Iris pigment epithelial cell (primary cell): Measurements from ENCODE around the gene AQP6.

ENCODE experiments used
- DNase-seq: peaks from one replicate; pipeline ENCODE4 v3.0.0-alpha.2; 2011; ENCODE audit warnings: low read depth

Gene AQP6

DNA sequence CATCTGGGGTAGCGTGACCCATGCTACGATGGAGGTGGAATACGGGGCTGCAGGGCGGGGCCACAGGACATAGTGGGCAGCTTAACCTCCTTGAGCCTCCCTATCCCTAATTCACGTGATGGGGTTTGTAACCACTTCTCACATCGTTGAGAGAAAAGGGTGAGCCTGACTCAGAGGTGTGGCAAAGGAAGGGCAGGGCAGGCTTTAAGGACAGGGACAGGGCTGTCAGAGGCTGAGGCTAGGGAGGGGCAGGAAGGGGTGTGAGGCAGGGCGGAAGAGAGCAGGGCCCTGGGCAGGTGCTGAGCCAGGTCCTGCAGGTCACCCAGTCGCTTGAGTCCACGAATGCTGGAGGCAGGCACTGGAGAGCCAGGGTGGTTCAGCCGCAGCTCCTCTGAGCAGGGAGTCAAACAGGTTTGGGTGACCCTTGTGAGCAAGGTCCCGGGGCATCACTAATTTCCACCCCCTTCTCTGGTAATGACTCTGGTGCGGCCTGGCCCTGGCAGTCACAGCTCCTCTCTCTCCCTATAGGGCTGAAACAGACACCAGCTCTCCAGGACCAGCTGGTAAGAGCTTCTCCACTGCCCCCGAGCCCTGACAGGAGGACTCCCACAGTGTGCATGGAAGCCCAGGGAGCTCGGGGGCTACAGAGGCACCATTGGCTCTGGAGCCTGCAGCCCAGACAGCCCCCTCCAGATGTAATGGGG lies 29.7 kb upstream of the AQP6 start:
- DNase-seq, result no peak

DNA sequence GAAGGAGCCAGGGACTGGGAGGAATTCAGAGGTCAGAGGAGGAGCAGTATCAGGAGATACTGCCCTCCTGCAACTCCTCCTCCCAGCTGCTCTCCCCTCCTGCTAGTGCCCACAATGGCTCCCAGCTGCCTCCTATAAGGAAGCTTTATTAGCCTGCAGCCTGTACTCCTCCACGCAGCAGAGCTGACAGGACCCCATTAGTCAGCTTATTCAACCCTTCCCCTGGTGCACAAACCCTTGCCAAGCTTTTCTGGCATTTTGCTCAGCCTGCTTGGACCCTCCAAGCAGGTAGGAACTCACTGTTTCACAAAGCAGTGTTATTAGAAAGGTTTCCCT lies 29.2 kb upstream of the AQP6 start:
- DNase-seq, result no peak

GRCh38 chr12:49944046-49944445 lies 28.7 kb upstream of the AQP6 start:
- DNase-seq, result no peak

DNA sequence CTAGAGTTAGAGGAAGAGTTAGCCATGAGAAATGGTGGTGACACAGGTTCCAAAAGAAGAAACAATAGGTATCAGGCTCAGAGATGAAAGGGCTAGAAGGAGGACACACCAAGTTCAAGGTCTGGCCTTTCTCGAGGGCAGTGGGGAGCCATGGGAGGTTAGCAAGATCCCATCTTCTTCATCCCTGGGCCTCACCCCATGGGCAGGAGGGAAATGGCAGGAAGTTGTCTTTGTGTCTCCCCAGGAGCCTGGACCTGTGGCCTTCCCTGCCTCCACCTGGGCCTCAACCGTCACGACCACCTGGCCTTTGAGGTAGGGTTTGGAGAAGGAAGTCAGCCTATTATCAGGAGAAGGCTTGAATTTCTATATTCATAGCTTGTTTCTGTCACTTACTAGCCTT lies 28.0 kb upstream of the AQP6 start:
- DNase-seq, result no peak

- peak; percentile 77 for DNase-seq
These were observed 27.2 kb upstream of the AQP6 start for GRCh38 chr12:49945394-49946080.

GRCh38 chr12:49946086-49946485 lies 26.7 kb upstream of the AQP6 start:
- no peak for DNase-seq

DNA sequence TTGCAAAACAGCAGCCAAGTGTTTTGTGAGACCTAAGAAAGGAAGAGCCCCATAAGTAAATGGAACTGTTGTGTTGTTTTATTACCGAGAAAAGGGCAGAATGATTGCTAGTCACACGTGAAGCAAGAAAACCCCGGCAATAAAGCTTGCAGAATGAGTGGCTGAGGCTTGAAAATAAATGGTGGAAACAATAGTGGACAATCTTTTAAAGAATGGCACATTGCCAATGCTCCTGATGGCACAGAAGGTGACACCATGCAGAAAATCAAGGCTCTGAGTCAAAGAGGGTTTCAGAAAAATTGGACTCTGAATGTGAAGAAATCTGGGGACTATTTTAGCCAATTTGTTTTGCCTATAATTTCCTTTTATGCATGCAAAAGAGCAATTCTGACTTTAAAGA lies 26.2 kb upstream of the AQP6 start:
- no peak for DNase-seq

- no peak for DNase-seq
These were observed 25.0 kb upstream of the AQP6 start for GRCh38 chr12:49947593-49948226.

DNA sequence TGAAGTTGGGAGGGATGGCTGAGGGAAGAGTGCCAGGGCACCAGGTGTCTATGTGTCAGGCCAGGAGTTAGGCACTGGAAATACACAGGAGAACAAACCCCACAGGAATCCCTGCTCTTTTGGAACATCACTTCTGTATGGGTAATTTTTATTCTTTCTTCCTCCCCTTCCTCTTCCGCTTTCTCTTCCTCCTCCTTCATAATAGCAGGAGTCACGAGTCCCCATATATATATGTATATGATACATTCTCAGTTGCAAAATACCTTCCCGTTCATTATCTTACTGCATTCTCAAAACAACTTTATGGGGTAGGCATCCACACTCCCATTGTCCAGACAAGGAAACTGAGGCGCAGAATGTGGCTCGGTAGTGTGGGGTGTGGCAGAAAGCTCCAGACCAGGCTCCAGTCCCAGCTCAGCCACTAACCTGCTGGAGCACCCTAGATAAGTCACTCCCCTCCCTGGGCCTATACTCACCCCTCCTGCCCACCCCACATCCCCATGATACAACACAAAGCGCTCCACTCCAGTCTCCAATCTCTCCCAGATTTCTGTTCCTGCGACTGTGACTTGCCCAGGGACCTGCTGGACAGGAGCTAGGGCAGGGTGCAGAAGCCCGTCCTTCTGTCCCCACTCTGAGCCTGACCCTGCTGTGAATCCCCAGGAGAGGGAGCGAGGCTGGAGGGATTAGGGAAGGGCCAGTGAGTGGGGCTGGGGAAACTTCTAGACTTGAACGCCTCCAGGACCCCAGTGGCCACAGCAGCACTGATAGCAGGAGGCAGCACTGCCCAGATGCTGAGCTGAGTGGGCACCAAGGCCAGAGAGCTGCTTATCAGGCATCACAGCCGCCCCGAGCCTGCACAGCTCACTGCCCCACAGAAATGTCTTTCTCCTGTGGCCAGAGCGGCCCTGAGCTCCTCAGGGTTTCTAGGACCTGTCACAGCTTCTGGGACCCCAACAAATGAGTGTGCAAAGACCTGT lies 23.6 kb upstream of the AQP6 start:
- no peak for DNase-seq

DNA sequence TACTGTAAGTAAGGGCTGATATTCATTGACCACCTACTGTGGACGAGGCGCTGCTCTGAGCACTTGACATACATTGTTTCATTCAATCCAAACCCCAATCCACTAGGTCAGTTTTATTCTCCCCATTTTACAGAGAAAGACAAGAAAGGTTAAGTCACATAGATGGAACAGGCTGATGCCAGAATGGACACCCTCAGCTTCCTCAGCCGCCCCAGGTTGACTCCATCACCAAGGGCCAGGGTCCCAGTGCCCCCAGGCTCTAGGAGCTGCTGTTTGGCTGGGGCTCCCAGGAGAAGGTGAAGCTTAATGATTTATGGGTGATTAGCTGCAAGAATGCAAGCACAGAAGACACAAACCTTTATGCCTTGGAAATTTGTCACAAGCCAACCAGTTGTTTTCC lies 22.9 kb upstream of the AQP6 start:
- DNase-seq, result no peak

DNA sequence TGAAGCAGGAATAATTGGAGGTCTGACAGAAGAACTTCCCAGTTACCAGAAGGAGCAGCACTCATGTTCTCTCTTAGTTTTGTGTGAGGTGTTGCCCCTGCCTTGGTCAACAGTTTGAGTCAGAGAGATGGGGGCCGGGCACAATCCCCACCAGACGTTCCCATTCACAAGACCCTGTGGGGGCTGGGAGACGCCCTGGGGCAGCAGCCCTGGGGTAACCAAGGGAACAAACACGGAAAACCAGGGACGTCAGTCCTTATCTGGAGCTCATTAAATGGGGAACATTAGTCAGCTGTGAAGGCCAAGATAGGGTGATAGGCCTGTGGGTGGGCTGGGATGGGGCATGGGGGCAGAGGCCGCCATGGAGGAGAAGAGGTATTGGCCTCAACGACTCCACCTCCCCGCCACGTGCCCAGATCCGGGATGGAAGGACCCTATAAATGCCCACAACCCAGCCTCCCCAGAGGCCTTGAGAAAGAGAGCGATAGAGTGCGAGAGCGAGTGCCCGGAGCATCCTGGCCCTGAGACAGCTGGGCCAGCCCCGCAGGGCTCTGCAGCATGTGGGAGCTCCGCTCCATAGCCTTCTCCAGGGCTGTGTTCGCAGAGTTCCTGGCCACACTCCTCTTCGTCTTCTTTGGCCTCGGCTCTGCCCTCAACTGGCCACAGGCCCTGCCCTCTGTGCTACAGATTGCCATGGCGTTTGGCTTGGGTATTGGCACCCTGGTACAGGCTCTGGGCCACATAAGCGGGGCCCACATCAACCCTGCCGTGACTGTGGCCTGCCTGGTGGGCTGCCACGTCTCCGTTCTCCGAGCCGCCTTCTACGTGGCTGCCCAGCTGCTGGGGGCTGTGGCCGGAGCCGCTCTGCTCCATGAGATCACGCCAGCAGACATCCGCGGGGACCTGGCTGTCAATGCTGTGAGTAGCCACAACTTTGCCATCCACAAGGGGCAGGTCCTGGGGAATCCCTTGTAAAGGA lies 22.2 kb upstream of the AQP6 start, which contains the start of gene AQP2:
Gene AQP2, plus strand, starts transcription at position 465 of the 979 bp plus-strand sequence. Its CDS starts 94 bp downstream, at position 559.
- no peak for DNase-seq

DNA sequence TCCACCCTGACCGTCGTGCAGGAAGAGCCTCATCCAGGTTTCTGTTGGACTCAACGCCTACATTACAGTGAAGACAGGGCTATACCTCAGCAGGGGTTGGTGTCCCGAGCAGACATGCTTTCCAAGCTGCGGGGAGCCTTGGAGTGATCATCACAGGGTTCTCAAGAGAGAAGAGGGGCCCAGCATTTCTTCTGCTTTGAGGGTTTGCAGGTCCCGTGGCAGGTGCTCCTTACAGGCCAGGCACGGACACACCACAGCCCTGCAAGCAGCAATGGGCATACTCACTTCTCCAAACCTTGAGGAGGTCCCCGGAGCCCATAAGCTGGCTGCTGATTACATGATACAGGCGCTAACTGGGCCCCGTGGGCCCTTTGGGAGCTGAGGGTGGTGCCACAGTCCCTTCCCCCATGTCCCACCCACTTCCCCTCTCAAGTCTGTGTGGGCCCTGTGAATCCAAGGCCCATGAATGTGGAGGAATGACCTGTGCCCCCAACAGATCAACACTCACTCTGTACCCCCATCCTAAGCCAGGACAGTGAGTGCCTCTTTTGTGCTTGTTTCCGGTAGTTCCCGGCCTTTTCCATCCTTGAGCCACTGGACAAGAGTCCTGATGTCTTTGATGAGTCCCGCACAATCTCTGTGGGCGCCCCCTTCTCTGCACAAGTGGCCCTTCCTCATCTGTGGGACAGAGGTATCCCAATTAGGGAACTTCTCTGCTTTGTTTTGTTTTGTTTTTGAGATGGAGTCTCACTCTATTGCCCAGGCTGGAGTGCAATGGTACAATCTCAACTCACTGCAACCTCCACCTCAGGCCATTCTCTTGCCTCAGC lies 21.1 kb upstream of the AQP6 start:
- no peak for DNase-seq

DNA sequence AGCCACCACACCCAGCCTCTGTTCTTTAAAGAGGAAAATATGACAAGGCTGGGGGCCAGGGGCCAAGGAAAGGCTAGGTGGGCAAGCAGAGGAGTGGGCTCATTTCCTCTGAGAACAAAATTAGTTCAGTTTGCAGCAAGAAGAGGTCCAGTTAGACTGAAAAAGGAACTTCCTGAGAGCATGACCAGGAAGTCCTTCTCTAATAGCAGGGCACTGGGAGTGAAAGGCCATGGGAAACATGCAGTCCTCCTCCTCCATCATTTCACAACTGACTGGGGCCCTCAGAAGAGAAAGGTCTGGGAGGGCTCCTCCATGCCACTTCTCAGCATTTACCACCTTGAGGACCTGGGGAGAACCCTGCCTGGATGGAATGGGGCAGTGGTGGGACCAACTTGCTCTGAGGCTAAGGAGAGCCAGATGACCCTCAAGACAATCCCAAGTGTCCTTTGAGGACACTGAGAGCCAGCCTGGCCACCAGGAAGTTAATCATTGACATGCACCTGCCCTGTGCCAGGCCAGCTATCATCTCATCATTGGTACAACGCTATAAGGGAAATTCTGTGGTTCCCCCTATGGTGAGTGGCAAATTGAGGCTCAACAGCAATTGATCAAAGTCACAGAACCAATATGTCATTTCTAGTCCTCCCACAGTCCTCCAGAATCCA lies 20.2 kb upstream of the AQP6 start:
- no peak for DNase-seq

GRCh38 chr12:49953151-49953550 lies 19.6 kb upstream of the AQP6 start:
- DNase-seq, result no peak

DNA sequence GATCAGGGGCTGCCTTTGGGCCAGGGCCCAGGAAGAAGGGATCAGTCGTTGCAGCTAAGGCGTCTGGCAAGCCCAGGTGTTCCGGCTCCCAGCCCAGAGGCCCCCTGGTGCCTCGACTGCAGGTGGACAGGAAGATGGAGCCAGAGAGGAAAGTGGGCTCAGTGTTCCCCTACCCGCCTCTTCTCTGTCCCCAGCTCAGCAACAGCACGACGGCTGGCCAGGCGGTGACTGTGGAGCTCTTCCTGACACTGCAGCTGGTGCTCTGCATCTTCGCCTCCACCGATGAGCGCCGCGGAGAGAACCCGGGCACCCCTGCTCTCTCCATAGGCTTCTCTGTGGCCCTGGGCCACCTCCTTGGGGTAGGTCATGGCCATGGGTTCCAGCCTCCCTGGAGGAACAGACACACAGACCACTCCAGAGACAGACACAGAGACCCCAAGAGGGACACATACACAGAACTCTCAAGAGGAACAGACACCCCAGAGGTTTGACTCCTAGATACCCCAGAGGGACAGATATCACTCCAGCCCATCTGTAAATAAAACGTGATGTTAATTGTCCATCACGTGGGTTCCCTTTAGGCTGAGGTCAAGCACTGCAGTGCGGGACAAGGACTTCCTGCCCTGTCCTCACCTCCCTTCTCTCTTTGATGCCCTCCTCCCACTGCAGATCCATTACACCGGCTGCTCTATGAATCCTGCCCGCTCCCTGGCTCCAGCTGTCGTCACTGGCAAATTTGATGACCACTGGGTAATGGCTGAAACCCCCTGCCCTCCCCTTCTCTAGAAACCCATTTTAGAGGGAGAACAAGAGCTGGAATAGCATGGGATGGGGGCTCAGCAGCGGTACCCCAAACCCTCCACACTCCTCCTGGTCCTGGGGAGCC lies 18.5 kb upstream of the AQP6 start:
- DNase-seq, result no peak

DNA sequence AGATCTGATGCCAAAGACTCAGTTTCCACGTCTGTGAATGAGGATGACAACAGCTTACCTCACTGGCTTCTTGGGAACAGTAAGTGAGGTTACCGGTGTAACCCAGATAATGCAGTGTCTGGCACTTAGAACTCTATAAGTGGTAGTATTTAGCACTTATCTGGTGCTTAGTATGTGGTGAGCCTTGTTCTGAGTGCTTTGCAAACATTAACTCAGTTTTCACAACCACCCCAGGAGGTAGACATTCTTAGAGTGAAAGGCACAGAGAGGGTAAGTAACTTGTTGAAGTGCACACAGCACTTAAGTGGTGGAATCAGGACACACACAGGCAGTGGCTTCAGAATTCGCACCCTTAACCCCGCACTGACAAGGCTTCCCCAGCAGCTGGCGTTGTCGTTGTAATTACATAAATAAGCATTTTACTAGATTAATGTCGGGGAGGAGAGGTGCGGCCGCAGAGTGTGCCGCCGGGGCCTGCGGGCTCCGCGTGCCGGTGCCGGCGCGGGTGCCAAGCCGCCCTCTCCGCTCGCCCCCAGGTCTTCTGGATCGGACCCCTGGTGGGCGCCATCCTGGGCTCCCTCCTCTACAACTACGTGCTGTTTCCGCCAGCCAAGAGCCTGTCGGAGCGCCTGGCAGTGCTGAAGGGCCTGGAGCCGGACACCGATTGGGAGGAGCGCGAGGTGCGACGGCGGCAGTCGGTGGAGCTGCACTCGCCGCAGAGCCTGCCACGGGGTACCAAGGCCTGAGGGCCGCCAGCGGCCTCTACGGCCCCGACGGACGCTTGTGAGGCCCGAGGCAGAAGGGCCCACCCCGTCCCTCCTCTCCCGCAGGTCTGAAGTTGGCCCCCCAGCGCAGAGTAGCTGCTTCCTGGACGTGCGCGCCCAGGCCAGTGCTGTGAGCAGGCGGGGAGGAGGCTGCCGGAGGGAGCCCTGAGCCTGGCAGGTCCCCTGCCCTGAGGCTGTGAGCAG lies 17.6 kb upstream of the AQP6 start:
- DNase-seq, result no peak
